SK-N-SH (cell line): ENCODE results near the gene LSG1.

Source experiments
- CTCF ChIP-seq: fragments of 200-600 bp; sonication (generic); IDR thresholded peaks from 2 replicates; pipeline ENCODE4 v1.6.1; 2017; ENCODE audit warnings: antibody characterized with exemption, mild to moderate bottlenecking, moderate library complexity
- EP300 ChIP-seq, 2 experiments: IDR thresholded peaks; 2 replicates each; pipeline versions ENCODE4 v1.4.0 to v1.6.1; 2012; ENCODE audit warnings: borderline replicate concordance in 1 of 2, low read depth in 1 of 2, low read length in 1 of 2
- FOXM1 ChIP-seq: IDR thresholded peaks from 2 replicates; pipeline ENCODE4 v1.4.0; 2012; ENCODE audit warnings: low read depth, mild to moderate bottlenecking
- POLR2AphosphoS5 ChIP-seq: IDR thresholded peaks from 2 replicates; pipeline ENCODE4 v1.6.1; 2012; ENCODE audit warnings: low read depth, low read length
- TF ChIP-seq, protein P1 (sequence below): IDR thresholded peaks from 2 replicates; pipeline ENCODE4 v1.4.0; 2012; ENCODE audit warnings: low read depth
- TF ChIP-seq, protein P2 (sequence below): IDR thresholded peaks from 2 replicates; pipeline ENCODE4; 2012

GRCh38 chr3:194667363-194667762 is 4.6 kb downstream of the LSG1 start:
- TF ChIP-seq POLR2AphosphoS5 (no peak), CTCF (no peak), FOXM1 (no peak), EP300 (IDR thresholded peaks at IDR 0.05; ENCODE audit: borderline replicate concordance in 1 of 2, low read depth in 1 of 2, low read length in 1 of 2) (no peak)
- TF ChIP-seq, protein P1, sequence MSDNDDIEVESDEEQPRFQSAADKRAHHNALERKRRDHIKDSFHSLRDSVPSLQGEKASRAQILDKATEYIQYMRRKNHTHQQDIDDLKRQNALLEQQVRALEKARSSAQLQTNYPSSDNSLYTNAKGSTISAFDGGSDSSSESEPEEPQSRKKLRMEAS, result no peak
- TF ChIP-seq, protein P2, sequence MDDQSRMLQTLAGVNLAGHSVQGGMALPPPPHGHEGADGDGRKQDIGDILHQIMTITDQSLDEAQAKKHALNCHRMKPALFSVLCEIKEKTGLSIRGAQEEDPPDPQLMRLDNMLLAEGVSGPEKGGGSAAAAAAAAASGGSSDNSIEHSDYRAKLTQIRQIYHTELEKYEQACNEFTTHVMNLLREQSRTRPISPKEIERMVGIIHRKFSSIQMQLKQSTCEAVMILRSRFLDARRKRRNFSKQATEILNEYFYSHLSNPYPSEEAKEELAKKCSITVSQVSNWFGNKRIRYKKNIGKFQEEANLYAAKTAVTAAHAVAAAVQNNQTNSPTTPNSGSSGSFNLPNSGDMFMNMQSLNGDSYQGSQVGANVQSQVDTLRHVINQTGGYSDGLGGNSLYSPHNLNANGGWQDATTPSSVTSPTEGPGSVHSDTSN, result no peak
